CD4-positive, alpha-beta T cell treated with Interleukin-6 for 4 hours (primary cell): Measurements from ENCODE around the gene FAM120C.
A peak's percentile ranks its signal among the peaks of the same experiment; 100 is the strongest.

Experiments
- DNase-seq: peaks from one replicate; pipeline ENCODE4 v3.0.0-alpha.2; 2020; ENCODE audit warnings: mixed read lengths

FAM120C gene

GRCh38 chrX:54182864-54183613, at the start of gene FAM120C:
FAM120C (minus strand) TSS chrX:54183254; CDS start chrX:54183198, 56 bp downstream.
- DNase-seq, result peak; percentile 83

- no peak for DNase-seq
Measured at GRCh38 chrX:54230435-54231148, 47.5 kb upstream of the FAM120C start.

GRCh38 chrX:54223581-54223980, 40.5 kb upstream of the FAM120C start:
- no peak for DNase-seq

- DNase-seq, result no peak
Measured at GRCh38 chrX:54213603-54214002, 30.5 kb upstream of the FAM120C start.

- no peak for DNase-seq
Measured at GRCh38 chrX:54208531-54208930, 25.5 kb upstream of the FAM120C start.

GRCh38 chrX:54198262-54198661, 15.2 kb upstream of the FAM120C start:
- no peak for DNase-seq

GRCh38 chrX:54194982-54195588, 12.0 kb upstream of the FAM120C start:
- DNase-seq, result no peak

- DNase-seq, result no peak
Measured at GRCh38 chrX:54193085-54193821, 10.2 kb upstream of the FAM120C start.

- no peak for DNase-seq
Measured at GRCh38 chrX:54184474-54184873, 1.4 kb upstream of the FAM120C start.

- DNase-seq, result peak; percentile 74
Measured at GRCh38 chrX:54182194-54182863, 725 bp downstream of the FAM120C start.

- DNase-seq, result no peak
Measured at GRCh38 chrX:54181202-54181953, 1.7 kb downstream of the FAM120C start.

- DNase-seq, result no peak
Measured at GRCh38 chrX:54180403-54180802, 2.7 kb downstream of the FAM120C start.

- DNase-seq, result no peak
Measured at GRCh38 chrX:54178100-54178940, 4.7 kb downstream of the FAM120C start.

GRCh38 chrX:54177306-54177705, 5.7 kb downstream of the FAM120C start:
- DNase-seq, result no peak

GRCh38 chrX:54173791-54174190, 9.3 kb downstream of the FAM120C start:
- no peak for DNase-seq

GRCh38 chrX:54172455-54172854, 10.6 kb downstream of the FAM120C start:
- no peak for DNase-seq

- DNase-seq, result no peak
Measured at GRCh38 chrX:54171527-54172250, 11.4 kb downstream of the FAM120C start.

GRCh38 chrX:54171091-54171490, 12.0 kb downstream of the FAM120C start:
- no peak for DNase-seq

GRCh38 chrX:54166915-54167314, 16.1 kb downstream of the FAM120C start:
- DNase-seq, result no peak

- no peak for DNase-seq
Measured at GRCh38 chrX:54157561-54157960, 25.5 kb downstream of the FAM120C start.
